HepG2 (cell line): ENCODE measurements around the gene DENND1C. TPM values are rescaled to one million over a fixed set of nuclear protein-coding genes. Genes with fewer than 3 reads are reported as not detected.

Source experiments
- BORCS8-MEF2B ChIP-seq: sonication (generic); formaldehyde crosslinking; IDR thresholded peaks from 2 replicates; pipeline ENCODE4 v1.8.0; 2022; ENCODE audit warnings: mild to moderate bottlenecking, missing genetic modification reagents
- CENPX ChIP-seq: sonication (generic); formaldehyde crosslinking; IDR thresholded peaks from 2 replicates; pipeline ENCODE4 v1.9.0; 2021; ENCODE audit warnings: mild to moderate bottlenecking, missing genetic modification reagents, moderate library complexity
- E2F2 ChIP-seq: sonication (generic); formaldehyde crosslinking; IDR thresholded peaks from 2 replicates; pipeline ENCODE4 v1.4.0; 2020; ENCODE audit warnings: missing genetic modification reagents, borderline replicate concordance
- GRHL1 ChIP-seq: sonication (generic); formaldehyde crosslinking; conservative IDR thresholded peaks from 2 replicates; pipeline ENCODE4 v1.8.0; 2022; ENCODE audit warnings: missing genetic modification reagents
- GTF3A ChIP-seq: sonication (generic); formaldehyde crosslinking; conservative IDR thresholded peaks from 2 replicates; pipeline ENCODE4 v1.4.0; 2020; ENCODE audit warnings: mild to moderate bottlenecking, missing genetic modification reagents
- MXD1 ChIP-seq: sonication (generic); formaldehyde crosslinking; IDR thresholded peaks from 2 replicates; pipeline ENCODE4 v1.4.0; 2020; ENCODE audit warnings: mild to moderate bottlenecking, missing genetic modification reagents
- SNAPC2 ChIP-seq: sonication (generic); formaldehyde crosslinking; IDR thresholded peaks from 2 replicates; pipeline ENCODE4 v1.8.1; 2022; ENCODE audit warnings: mild to moderate bottlenecking, missing genetic modification reagents
- SP1 ChIP-seq, 2 experiments: fragments of 450-650 bp in 1 of 2; sonication (generic) in 1 of 2; formaldehyde crosslinking in 1 of 2; IDR thresholded peaks; 2 replicates each; pipeline versions ENCODE4 v1.4.0 to v1.6.1; 2016 to 2020; ENCODE audit warnings: missing genetic modification reagents in 1 of 2
- SUZ12 ChIP-seq: fragments of 150-350 bp; IDR thresholded peaks from 2 replicates; pipeline ENCODE4 v1.6.1; 2014; ENCODE audit warnings: low read depth, low read length
- ZBTB8A ChIP-seq: sonication (generic); formaldehyde crosslinking; IDR thresholded peaks from 2 replicates; pipeline ENCODE4 v1.4.0; 2020; ENCODE audit warnings: mild to moderate bottlenecking, low read depth, missing genetic modification reagents, borderline replicate concordance
- ZFP82 ChIP-seq: sonication (generic); formaldehyde crosslinking; IDR thresholded peaks from 2 replicates; pipeline ENCODE4 v1.5.1; 2020; ENCODE audit warnings: mild to moderate bottlenecking, missing genetic modification reagents, borderline replicate concordance
- ZFX ChIP-seq: sonication (generic); formaldehyde crosslinking; IDR thresholded peaks from 2 replicates; pipeline ENCODE4 v1.4.0; 2020; ENCODE audit warnings: mild to moderate bottlenecking, low read depth, missing genetic modification reagents, moderate library complexity
- ZNF101 ChIP-seq: sonication (generic); formaldehyde crosslinking; IDR thresholded peaks from 2 replicates; pipeline ENCODE4 v1.4.0; 2020; ENCODE audit warnings: mild to moderate bottlenecking, low read depth, missing genetic modification reagents, borderline replicate concordance
- ZNF510 ChIP-seq: sonication (generic); formaldehyde crosslinking; IDR thresholded peaks from 2 replicates; pipeline ENCODE4 v1.4.0; 2020; ENCODE audit warnings: low read depth, mild to moderate bottlenecking, missing genetic modification reagents
- ZNF589 ChIP-seq: sonication (generic); formaldehyde crosslinking; conservative IDR thresholded peaks from 2 replicates; pipeline ENCODE4 v1.8.0; 2022; ENCODE audit warnings: mild to moderate bottlenecking, moderate library complexity, missing genetic modification reagents
- ZNF713 ChIP-seq: sonication (generic); formaldehyde crosslinking; IDR thresholded peaks from 2 replicates; pipeline ENCODE4 v1.4.0; 2020; ENCODE audit warnings: mild to moderate bottlenecking, missing genetic modification reagents
- ZNF777 ChIP-seq: sonication (generic); formaldehyde crosslinking; IDR thresholded peaks from 2 replicates; pipeline ENCODE4 v1.4.0; 2020; ENCODE audit warnings: missing genetic modification reagents
- ZSCAN30 ChIP-seq: sonication (generic); formaldehyde crosslinking; IDR thresholded peaks from 2 replicates; pipeline ENCODE4 v1.5.0; 2020; ENCODE audit warnings: mild to moderate bottlenecking, missing genetic modification reagents
- polyA plus RNA-seq, 8 experiments: library from polyadenylated mRNA; depleted of rRNA in 3 of 8; stranded (reverse) in 7 of 8; unstranded in 1 of 8; fragments of >200 nt; fragmentation: Illumina TruSeq in 4 of 8; extraction: Trizol in 4 of 8; gene quantifications; 2 replicates each; pipeline versions ENCODE4 v1.2.1 to v1.2.3, GENCODE V29; 2011 to 2016; ENCODE audit warnings: low read depth in 4 of 8, missing spikeins in 1 of 8, mixed read lengths in 1 of 8; ENCODE audit not compliant: insufficient read depth in 1 of 8
- total RNA-seq, 5 experiments: library from RNA; depleted of rRNA; stranded (reverse); fragments of >200 nt; fragmentation: Illumina TruSeq; extraction: Trizol; gene quantifications; 2 replicates each; pipeline ENCODE4 v1.2.3, GENCODE V29; 2016; ENCODE audit warnings: low read depth in 1 of 5
- TF ChIP-seq, protein P1 (sequence below): sonication (generic); formaldehyde crosslinking; IDR thresholded peaks from 2 replicates; pipeline ENCODE4 v1.5.0; 2020; ENCODE audit warnings: mild to moderate bottlenecking, missing genetic modification reagents

The DENND1C gene
- total and polyA plus RNA-seq, 2 of the 13 experiments (the other 11 are each of a cell fraction or from before 2014, with no cell fraction given) = 0.04 to 0.73 TPM

DNA sequence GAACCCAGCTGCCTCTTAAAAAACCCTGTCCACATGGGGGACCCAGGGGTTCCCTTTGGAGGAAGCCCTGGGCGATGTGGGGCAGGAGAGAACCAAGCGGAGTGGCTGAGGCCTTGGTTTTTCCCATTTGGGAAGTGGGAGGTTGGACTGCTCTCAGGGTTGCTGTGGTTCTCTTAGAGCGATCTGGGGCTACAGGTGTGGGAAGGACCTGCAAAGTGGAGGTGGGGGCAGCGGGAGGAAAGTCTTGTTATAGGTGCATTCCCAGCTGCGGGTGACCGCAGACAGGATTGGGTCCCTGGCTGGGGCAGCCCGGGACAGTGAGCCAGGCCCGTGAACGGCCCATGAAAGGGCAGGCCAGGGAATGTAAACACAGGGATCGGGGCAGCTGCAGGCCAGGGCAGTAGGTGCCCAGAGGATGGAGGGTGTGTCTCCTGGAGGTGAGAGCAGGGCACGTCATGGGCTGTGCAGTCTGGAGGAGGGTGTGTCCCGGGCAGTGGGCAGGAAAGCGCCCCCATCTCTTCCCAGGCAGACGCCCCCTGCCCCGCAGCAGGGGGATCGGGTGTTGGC is 22.8 kb downstream of the DENND1C start (continued):
- TF ChIP-seq, protein P1, sequence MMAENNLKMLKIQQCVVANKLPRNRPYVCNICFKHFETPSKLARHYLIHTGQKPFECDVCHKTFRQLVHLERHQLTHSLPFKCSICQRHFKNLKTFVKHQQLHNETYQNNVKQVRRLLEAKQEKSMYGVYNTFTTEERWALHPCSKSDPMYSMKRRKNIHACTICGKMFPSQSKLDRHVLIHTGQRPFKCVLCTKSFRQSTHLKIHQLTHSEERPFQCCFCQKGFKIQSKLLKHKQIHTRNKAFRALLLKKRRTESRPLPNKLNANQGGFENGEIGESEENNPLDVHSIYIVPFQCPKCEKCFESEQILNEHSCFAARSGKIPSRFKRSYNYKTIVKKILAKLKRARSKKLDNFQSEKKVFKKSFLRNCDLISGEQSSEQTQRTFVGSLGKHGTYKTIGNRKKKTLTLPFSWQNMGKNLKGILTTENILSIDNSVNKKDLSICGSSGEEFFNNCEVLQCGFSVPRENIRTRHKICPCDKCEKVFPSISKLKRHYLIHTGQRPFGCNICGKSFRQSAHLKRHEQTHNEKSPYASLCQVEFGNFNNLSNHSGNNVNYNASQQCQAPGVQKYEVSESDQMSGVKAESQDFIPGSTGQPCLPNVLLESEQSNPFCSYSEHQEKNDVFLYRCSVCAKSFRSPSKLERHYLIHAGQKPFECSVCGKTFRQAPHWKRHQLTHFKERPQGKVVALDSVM (CRISPR knock-in tag) = no peak
- TF ChIP-seq ZNF101 (no peak), ZNF510 (CRISPR knock-in tag) (no peak), ZNF589 (CRISPR knock-in tag) (no peak), SNAPC2 (CRISPR knock-in tag) (no peak), ZNF713 (CRISPR knock-in tag) (no peak), ZFP82 (CRISPR knock-in tag) (0 out of 2 replicates have a peak, but pooled peaks have one; percentile 3), SP1 (IDR thresholded peaks at IDR 0.05) (no peak), SP1 (CRISPR knock-in tag; IDR thresholded peaks at IDR 0.05) (no peak), E2F2 (CRISPR knock-in tag) (no peak), BORCS8-MEF2B (CRISPR knock-in tag) (no peak), ZNF777 (CRISPR knock-in tag) (0 out of 2 replicates have a peak, but pooled peaks have one; percentile 6), ZSCAN30 (CRISPR knock-in tag) (no peak), SUZ12 (no peak), ZFX (CRISPR knock-in tag) (peak; percentile 39), CENPX (CRISPR knock-in tag) (no peak), GTF3A (no peak), ZBTB8A (CRISPR knock-in tag) (no peak), GRHL1 (CRISPR knock-in tag) (no peak), MXD1 (CRISPR knock-in tag) (no peak)
